Keratinocyte (primary cell): Measurements from ENCODE around the gene APBB1. TPM values are rescaled to one million over a fixed set of nuclear protein-coding genes. Genes with fewer than 3 reads are reported as not detected.

ENCODE experiments used
- DNase-seq: peaks from one replicate; pipeline ENCODE4 v3.0.0-alpha.2; 2011; ENCODE audit warnings: low read depth, missing footprints, low spot score
- FAIRE-seq: peaks from 2 replicates; lab custom pipeline; 2011; peaks lifted over from hg19 to GRCh38; lab: Jason Lieb, UNC
- H2AFZ ChIP-seq: 2 replicates; pipeline ENCODE4 v1.6.0; 2012; ENCODE audit warnings: low read length, control low read depth, inconsistent platforms; ENCODE audit not compliant: control insufficient read depth
- H3K27ac ChIP-seq: 2 replicates; pipeline ENCODE4 v1.5.1; 2011; ENCODE audit warnings: low read length; ENCODE audit not compliant: control insufficient read depth, insufficient read depth
- H3K27me3 ChIP-seq: 3 replicates; pipeline ENCODE4 v1.6.0; 2011; ENCODE audit warnings: low read length; ENCODE audit not compliant: control insufficient read depth, insufficient read depth; ENCODE audit errors: extremely low read depth
- H3K36me3 ChIP-seq, 2 experiments: 2 replicates in 1 of 2; 3 replicates in 1 of 2; pipeline ENCODE4 v1.5.1; 2011; ENCODE audit warnings: low read length in 2 of 2, mild to moderate bottlenecking in 1 of 2; ENCODE audit not compliant: control insufficient read depth in 2 of 2, insufficient read depth in 2 of 2; ENCODE audit errors: extremely low read depth in 1 of 2
- H3K4me1 ChIP-seq: 3 replicates; pipeline ENCODE4 v1.5.1; 2011; ENCODE audit warnings: low read length; ENCODE audit not compliant: control insufficient read depth, insufficient read depth; ENCODE audit errors: extremely low read depth
- H3K4me2 ChIP-seq: 3 replicates; pipeline ENCODE4 v1.6.0; 2011; ENCODE audit warnings: low read depth, low read length; ENCODE audit not compliant: control insufficient read depth, insufficient read depth; ENCODE audit errors: extremely low read depth
- H3K4me3 ChIP-seq, 3 experiments: fragments of 200-600 bp in 1 of 3; sonication (generic) in 1 of 3; 2 replicates in 2 of 3; 3 replicates in 1 of 3; pipeline ENCODE4 v1.5.1; 2011 to 2016; ENCODE audit warnings: low read length in 3 of 3, mild to moderate bottlenecking in 3 of 3, control low read depth in 2 of 3, inconsistent platforms in 1 of 3, low read depth in 1 of 3, mixed read lengths in 1 of 3, mixed run types in 1 of 3, moderate library complexity in 1 of 3; ENCODE audit not compliant: control insufficient read depth in 2 of 3, insufficient read depth in 2 of 3; ENCODE audit errors: extremely low read depth in 1 of 3
- H3K79me2 ChIP-seq: 2 replicates; pipeline ENCODE4 v1.6.0; 2012; ENCODE audit warnings: low read length; ENCODE audit not compliant: control insufficient read depth, insufficient read depth
- H3K9ac ChIP-seq: 3 replicates; pipeline ENCODE4 v1.6.0; 2011; ENCODE audit warnings: low read length; ENCODE audit not compliant: control insufficient read depth, insufficient read depth; ENCODE audit errors: extremely low read depth
- H3K9me1 ChIP-seq: 3 replicates; pipeline ENCODE4 v1.6.0; 2011; ENCODE audit warnings: low read length; ENCODE audit not compliant: control insufficient read depth, insufficient read depth; ENCODE audit errors: extremely low read depth
- H3K9me3 ChIP-seq: 2 replicates; pipeline ENCODE4 v1.5.1; 2012; ENCODE audit warnings: low read depth, low read length; ENCODE audit not compliant: control insufficient read depth
- H4K20me1 ChIP-seq: 3 replicates; pipeline ENCODE4 v1.6.0; 2011; ENCODE audit warnings: low read length; ENCODE audit not compliant: control insufficient read depth, insufficient read depth; ENCODE audit errors: extremely low read depth
- CTCF ChIP-seq, 3 experiments: IDR thresholded peaks in 1 of 3; conservative IDR thresholded peaks in 1 of 3; optimal IDR thresholded peaks in 1 of 3; 2 replicates in 2 of 3; 3 replicates in 1 of 3; pipeline versions ENCODE3 to v1.5.1; 2011; ENCODE audit warnings: low read length in 3 of 3, mild to moderate bottlenecking in 3 of 3, moderate library complexity in 2 of 3, control low read depth in 1 of 3, inconsistent platforms in 1 of 3; ENCODE audit not compliant: insufficient read depth in 2 of 3; ENCODE audit errors: extremely low read depth in 1 of 3
- EZH2 ChIP-seq: IDR thresholded peaks from one replicate; pipeline ENCODE4 v1.6.1; 2012; ENCODE audit warnings: inconsistent platforms, mild to moderate bottlenecking, low read length, moderate library complexity
- dilution Hi-C: fragments of 300-500 bp; cut with MboI; formaldehyde crosslinking; loops from one replicate; pipeline ENCODE4 v1.7.0; 2020; ENCODE audit warnings: low sequenced_read_pairs; ENCODE audit not compliant: extremely low pct_ligation_motif_present
- polyA plus RNA-seq, 5 experiments: library from polyadenylated mRNA; depleted of rRNA in 3 of 5; stranded (reverse) in 3 of 5; stranded (forward) in 1 of 5; unstranded in 1 of 5; fragments of >200 nt; gene quantifications; 1 replicate in 1 of 5; 2 replicates in 3 of 5; 3 replicates in 1 of 5; pipeline versions ENCODE4 v1.2.1 to v1.2.3, GENCODE V29; 2011 to 2012; ENCODE audit warnings: missing spikeins in 2 of 5, low read depth in 1 of 5, low replicate concordance in 1 of 5

APBB1 gene
- polyA plus RNA-seq, 1 donor (not counting 4 experiments of a cell fraction or from before 2014, with no cell fraction given): 3.7 TPM

GRCh38 chr11:6353367-6353987 lies 65.4 kb downstream of the APBB1 start:
- H3K4me2 ChIP-seq: no peak overlapping the region
- no peaks in the 10 kb centered on the region for H3K36me3 ChIP-seq
- peaks cover 6% of the 10 kb centered on the region for H3K4me1 ChIP-seq
- DNase-seq (peak; percentile 66), FAIRE-seq (peak; percentile 17)
- no peak overlapping the region for H3K27ac ChIP-seq
- dilution Hi-C loops: no loop called here
- no peaks in the 10 kb centered on the region for H3K27me3 ChIP-seq
- H3K9me3 ChIP-seq: no peaks in the 10 kb centered on the region
- no peak overlapping the region for H3K9ac ChIP-seq
- TF ChIP-seq EZH2 (no peak), CTCF (optimal IDR thresholded peaks at IDR 0.05 in 1 of 3, IDR thresholded peaks at IDR 0.05 in 1 of 3, conservative IDR thresholded peaks at IDR 0.05 in 1 of 3; ENCODE audit: extremely low read depth in 1 of 3, insufficient read depth in 2 of 3, low read length in 3 of 3) (peak; percentile 93 to 99 (median 94))
- peak overlapping the region; percentile 33 for H2AFZ ChIP-seq
- no peaks in the 10 kb centered on the region for H3K79me2 ChIP-seq
- H3K9me1 ChIP-seq: no peaks in the 10 kb centered on the region
- H4K20me1 ChIP-seq: no peaks in the 10 kb centered on the region
- H3K4me3 ChIP-seq: no peak overlapping the region

GRCh38 chr11:6351782-6352382 lies 67.0 kb downstream of the APBB1 start:
- Histone ChIP-seq H3K9me3 (no peaks in the 10 kb centered on the region), H3K9me1 (no peaks in the 10 kb centered on the region), H3K9ac (no peak overlapping the region), H4K20me1 (no peaks in the 10 kb centered on the region), H3K27ac (no peak overlapping the region), H3K27me3 (no peaks in the 10 kb centered on the region), H3K4me3 (no peak overlapping the region), H3K4me1 (peaks cover under 1% of the 10 kb centered on the region), H3K4me2 (no peak overlapping the region), H3K79me2 (no peaks in the 10 kb centered on the region), H3K36me3 (no peaks in the 10 kb centered on the region), H2AFZ (no peak overlapping the region)
- no peak for TF ChIP-seq EZH2
- no peak for TF ChIP-seq CTCF (optimal IDR thresholded peaks at IDR 0.05 in 1 of 3, IDR thresholded peaks at IDR 0.05 in 1 of 3, conservative IDR thresholded peaks at IDR 0.05 in 1 of 3; ENCODE audit: extremely low read depth in 1 of 3, insufficient read depth in 2 of 3, low read length in 3 of 3)
- dilution Hi-C loops: no loop called here
- FAIRE-seq (no peak), DNase-seq (no peak)
